WERI-Rb-1 (cell line): ENCODE results near the gene ATP8B2.
"Not testable (repeated sequence)": the region's sequence is repeated elsewhere in the genome, so short reads cannot be mapped to it uniquely, and the experiment has no call there.

Experiments used
- DNase-seq: peaks from one replicate; pipeline ENCODE4 v3.0.0-alpha.2; 2020
- H3K27ac ChIP-seq: fragments of 250-450 bp; sonication (Bioruptor Pico); 2 replicates; pipeline ENCODE4 v1.5.1; 2020; ENCODE audit warnings: mild to moderate bottlenecking, moderate library complexity
- H3K27me3 ChIP-seq: fragments of 250-450 bp; sonication (Bioruptor Pico); 2 replicates; pipeline ENCODE4 v1.5.1; 2021; ENCODE audit warnings: mild to moderate bottlenecking, low read depth, moderate library complexity; ENCODE audit not compliant: insufficient read depth, severe bottlenecking
- H3K36me3 ChIP-seq: fragments of 250-450 bp; sonication (Bioruptor Pico); 2 replicates; pipeline ENCODE4 v1.5.1; 2020; ENCODE audit warnings: mild to moderate bottlenecking, moderate library complexity
- H3K4me3 ChIP-seq: 2 replicates; pipeline ENCODE4 v1.5.1; 2011; ENCODE audit warnings: low read depth, mild to moderate bottlenecking, control low read depth, low read length
- H3K9me3 ChIP-seq: fragments of 250-450 bp; sonication (Bioruptor Pico); 2 replicates; pipeline ENCODE4 v1.5.1; 2021; ENCODE audit warnings: mild to moderate bottlenecking, moderate library complexity; ENCODE audit not compliant: severe bottlenecking
- TF ChIP-seq, protein P1 (sequence below): IDR thresholded peaks from 2 replicates; pipeline ENCODE4 v1.5.1; 2011; ENCODE audit warnings: low read depth, mild to moderate bottlenecking, control low read depth, inconsistent platforms, low read length

ATP8B2 gene

DNA sequence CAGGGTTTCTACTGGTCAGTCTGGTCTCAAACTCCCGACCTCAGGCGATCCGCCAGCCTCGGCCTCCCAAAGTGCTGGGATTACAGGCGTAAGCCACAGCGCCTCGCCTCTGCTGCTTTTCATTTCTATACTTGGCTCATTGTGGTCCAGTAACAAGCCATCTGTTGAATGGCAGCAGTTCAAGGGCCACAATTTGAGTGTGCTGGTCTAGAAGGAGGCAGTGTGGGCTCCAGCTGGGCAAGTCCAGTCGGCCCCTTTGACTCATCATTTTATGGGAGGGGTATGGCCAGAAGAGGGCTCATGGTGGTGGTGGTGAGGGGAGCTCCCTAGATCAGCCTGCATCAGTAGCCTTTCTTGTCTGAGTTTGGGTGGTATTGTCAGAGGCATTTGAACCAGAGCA is 33.2 kb downstream of the ATP8B2 start:
- H3K36me3 ChIP-seq: no peaks in the 10 kb centered on the region
- peaks cover 12% of the 10 kb centered on the region for H3K9me3 ChIP-seq
- H3K27me3 ChIP-seq: peaks cover 92% of the 10 kb centered on the region
- no peak for DNase-seq
- TF ChIP-seq, protein P1, sequence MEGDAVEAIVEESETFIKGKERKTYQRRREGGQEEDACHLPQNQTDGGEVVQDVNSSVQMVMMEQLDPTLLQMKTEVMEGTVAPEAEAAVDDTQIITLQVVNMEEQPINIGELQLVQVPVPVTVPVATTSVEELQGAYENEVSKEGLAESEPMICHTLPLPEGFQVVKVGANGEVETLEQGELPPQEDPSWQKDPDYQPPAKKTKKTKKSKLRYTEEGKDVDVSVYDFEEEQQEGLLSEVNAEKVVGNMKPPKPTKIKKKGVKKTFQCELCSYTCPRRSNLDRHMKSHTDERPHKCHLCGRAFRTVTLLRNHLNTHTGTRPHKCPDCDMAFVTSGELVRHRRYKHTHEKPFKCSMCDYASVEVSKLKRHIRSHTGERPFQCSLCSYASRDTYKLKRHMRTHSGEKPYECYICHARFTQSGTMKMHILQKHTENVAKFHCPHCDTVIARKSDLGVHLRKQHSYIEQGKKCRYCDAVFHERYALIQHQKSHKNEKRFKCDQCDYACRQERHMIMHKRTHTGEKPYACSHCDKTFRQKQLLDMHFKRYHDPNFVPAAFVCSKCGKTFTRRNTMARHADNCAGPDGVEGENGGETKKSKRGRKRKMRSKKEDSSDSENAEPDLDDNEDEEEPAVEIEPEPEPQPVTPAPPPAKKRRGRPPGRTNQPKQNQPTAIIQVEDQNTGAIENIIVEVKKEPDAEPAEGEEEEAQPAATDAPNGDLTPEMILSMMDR: no peak
- H3K27ac ChIP-seq: no peak overlapping the region
- H3K4me3 ChIP-seq: no peak overlapping the region

DNA sequence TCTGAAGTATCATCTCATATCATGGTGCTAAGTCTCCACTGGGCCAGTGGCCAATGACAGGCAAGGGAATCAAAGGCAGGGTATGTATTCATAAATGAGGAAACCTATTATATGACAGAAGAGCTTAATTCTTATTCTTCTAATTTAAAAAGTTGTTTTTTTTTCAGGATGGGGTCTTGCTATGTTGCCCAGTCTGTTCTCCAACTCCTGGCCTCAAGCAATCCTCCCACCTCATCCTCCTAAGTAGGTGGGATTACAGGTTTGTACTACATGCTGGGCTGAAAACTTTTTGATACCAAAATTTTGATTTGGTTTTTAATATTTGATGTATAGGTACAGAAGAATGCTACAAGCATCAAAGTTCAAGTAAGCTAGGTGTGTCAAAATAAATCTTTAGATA is 35.0 kb downstream of the ATP8B2 start:
- TF ChIP-seq, protein P1: no peak
- Histone ChIP-seq H3K27me3 (peaks cover 92% of the 10 kb centered on the region), H3K9me3 (peaks cover 12% of the 10 kb centered on the region), H3K36me3 (no peaks in the 10 kb centered on the region), H3K27ac (no peak overlapping the region), H3K4me3 (no peak overlapping the region)
- no peak for DNase-seq

GRCh38 chr1:154360881-154361280 is 35.6 kb downstream of the ATP8B2 start:
- DNase-seq, H3K27ac ChIP-seq, H3K4me3 ChIP-seq, H3K36me3 ChIP-seq: not testable (repeated sequence)
- H3K27me3 ChIP-seq: peaks cover 92% of the 10 kb centered on the region
- peaks cover 12% of the 10 kb centered on the region for H3K9me3 ChIP-seq

- no peak for DNase-seq
- Histone ChIP-seq H3K4me3 (no peak overlapping the region), H3K36me3 (no peaks in the 10 kb centered on the region), H3K9me3 (peaks cover 12% of the 10 kb centered on the region), H3K27ac (no peak overlapping the region), H3K27me3 (peaks cover 92% of the 10 kb centered on the region)
- TF ChIP-seq, protein P1: no peak
Observed at GRCh38 chr1:154361357-154361756, 36.0 kb downstream of the ATP8B2 start.

GRCh38 chr1:154371436-154371835 is 46.1 kb downstream of the ATP8B2 start:
- no peak overlapping the region for H3K4me3 ChIP-seq
- TF ChIP-seq, protein P1: no peak
- no peak for DNase-seq
- peaks cover 7% of the 10 kb centered on the region for H3K9me3 ChIP-seq
- H3K36me3 ChIP-seq: no peaks in the 10 kb centered on the region
- H3K27me3 ChIP-seq: peaks cover 89% of the 10 kb centered on the region
- H3K27ac ChIP-seq: no peak overlapping the region

DNA sequence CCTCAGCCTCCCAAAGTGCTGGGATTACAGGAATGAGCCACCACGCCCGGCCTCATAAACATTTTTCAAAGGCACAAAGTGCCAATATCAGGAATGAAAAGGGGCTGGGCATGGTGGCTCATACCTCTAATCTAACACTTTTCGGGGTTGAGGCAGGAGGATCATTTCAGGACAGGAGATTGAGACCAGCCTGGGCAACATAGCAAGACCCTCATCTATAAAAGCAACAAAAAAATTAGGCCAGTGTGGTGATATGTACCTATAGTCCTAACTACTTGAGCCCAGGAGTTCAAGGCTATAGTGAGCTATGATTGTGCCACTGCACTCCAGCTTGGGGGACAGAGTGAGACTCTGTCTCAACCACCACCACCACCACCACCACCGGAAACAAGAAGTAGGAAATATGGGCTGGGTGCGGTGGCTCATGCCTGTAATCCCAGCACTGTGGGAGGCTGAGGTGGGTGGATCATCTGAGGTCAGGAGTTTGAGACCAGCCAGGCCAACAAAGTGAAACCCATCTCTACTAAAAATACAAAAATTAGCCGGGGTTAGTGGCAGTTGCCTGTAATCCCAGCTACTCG is 48.5 kb downstream of the ATP8B2 start:
- Histone ChIP-seq H3K27me3 (peaks cover 89% of the 10 kb centered on the region), H3K9me3 (peaks cover 11% of the 10 kb centered on the region)
- H3K36me3 ChIP-seq, H3K27ac ChIP-seq, DNase-seq, H3K4me3 ChIP-seq: not testable (repeated sequence)

- Histone ChIP-seq H3K27me3 (peaks cover 95% of the 10 kb centered on the region), H3K27ac (no peak overlapping the region), H3K36me3 (no peaks in the 10 kb centered on the region), H3K9me3 (peaks cover 25% of the 10 kb centered on the region), H3K4me3 (no peak overlapping the region)
- TF ChIP-seq, protein P1: no peak
- no peak for DNase-seq
Observed at GRCh38 chr1:154379301-154379700, 54.0 kb downstream of the ATP8B2 start.
